ENCODE results near the gene GSTP1.

Gene GSTP1

DNA sequence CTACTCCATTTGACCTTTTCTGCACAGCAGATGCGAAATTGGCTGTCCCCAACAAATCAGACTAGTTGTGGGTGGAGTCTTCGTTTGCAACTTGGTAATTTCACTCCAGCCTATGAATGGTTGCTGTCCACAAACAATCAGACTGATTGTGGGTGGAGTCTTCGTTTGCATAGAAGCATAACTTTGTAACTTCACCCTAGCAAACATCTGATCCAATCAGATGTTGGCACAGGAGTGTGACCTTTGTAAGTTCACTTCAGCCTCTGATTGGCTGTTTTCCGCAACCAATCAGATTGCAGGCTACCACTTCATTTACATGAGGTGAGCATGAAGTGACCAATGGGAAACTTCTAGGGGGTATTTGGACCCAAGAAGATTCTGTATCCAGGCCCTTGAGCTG lies 44.1 kb upstream of the GSTP1 start:
- no peak for TF ChIP-seq CTCF (conservative IDR thresholded peaks at IDR 0.05; ENCODE audit: low read depth)
- DNase-seq (ENCODE audit: low spot score), result no peak
- CTCF ChIA-PET, result interaction anchor here (0.5 kb wide), 1 partner anchor 166 kb away, joined by 3 read pairs; the partner anchor contains the start of gene CLCF1
- POLR2A ChIA-PET (ENCODE audit: low non-redundant PET), result no interaction called here
- no peak overlapping the region for H3K27ac ChIP-seq

GRCh38 chr11:67541198-67541597 lies 42.4 kb upstream of the GSTP1 start:
- TF ChIP-seq CTCF (conservative IDR thresholded peaks at IDR 0.05; ENCODE audit: low read depth), result no peak
- no peak for DNase-seq (ENCODE audit: low spot score)
- no peak overlapping the region for H3K27ac ChIP-seq
- POLR2A ChIA-PET (ENCODE audit: low non-redundant PET), result no interaction called here
- CTCF ChIA-PET, result interaction anchor here (0.6 to 0.9 kb wide), 2 partner anchors 31 to 1882 kb away, joined by 3 to 4 read pairs; no protein-coding TSS in a partner anchor

DNA sequence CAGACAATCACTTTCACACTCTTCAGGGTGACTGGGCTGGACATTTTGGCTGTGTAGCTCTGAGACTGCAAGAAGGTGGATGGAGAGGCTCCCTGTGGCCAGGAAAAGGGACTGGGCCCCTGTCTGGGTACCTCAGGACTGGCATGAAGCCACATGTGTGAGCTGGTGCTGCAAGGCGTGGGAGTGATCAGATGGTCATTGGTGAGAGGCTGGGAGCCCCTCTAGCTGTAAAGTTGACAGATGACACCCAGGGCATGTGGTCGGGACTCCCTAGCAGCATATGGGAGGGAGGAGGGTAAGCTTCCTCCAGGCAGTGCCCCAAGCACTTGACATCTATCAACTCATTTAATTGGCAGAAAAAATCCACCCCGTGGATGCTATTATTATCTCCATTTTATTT lies 41.4 kb upstream of the GSTP1 start:
- POLR2A ChIA-PET (ENCODE audit: low non-redundant PET), result no interaction called here
- CTCF ChIA-PET, result no interaction called here
- no peak for TF ChIP-seq CTCF (conservative IDR thresholded peaks at IDR 0.05; ENCODE audit: low read depth)
- no peak for DNase-seq (ENCODE audit: low spot score)
- H3K27ac ChIP-seq, result no peak overlapping the region

- CTCF ChIA-PET, result no interaction called here
- TF ChIP-seq CTCF (conservative IDR thresholded peaks at IDR 0.05; ENCODE audit: low read depth), result no peak
- H3K27ac ChIP-seq, result no peak overlapping the region
- no peak for DNase-seq (ENCODE audit: low spot score)
- POLR2A ChIA-PET (ENCODE audit: low non-redundant PET), result no interaction called here
Measured at GRCh38 chr11:67542971-67543370, 40.6 kb upstream of the GSTP1 start.

DNA sequence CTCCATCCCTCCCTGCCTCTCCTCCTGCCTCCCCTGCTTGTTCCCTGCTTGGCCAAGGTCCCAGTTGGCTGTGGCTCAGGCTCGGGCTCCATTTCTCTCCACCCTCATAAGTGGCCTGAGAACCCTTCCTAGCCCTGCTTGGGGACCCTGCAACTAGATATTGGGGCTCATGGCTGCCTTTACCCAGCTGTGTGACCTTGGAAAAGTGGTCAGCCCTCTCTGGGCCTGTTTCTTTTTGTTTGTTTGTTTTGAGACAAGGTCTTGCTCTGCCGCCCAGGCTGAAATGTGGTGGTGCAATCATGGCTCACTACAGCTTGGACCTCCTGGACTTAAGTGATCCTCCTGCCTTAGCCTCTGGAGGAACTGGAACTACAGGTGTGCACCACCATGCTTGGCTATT lies 40.0 kb upstream of the GSTP1 start:
- H3K27ac ChIP-seq, result peak overlapping the region; percentile 45; the same call in 1 of the 2 replicates
- ChIA-PET POLR2A (ENCODE audit: low non-redundant PET) (no interaction called here), CTCF (no interaction called here)
- DNase-seq (ENCODE audit: low spot score), result no peak
- TF ChIP-seq CTCF (conservative IDR thresholded peaks at IDR 0.05; ENCODE audit: low read depth), result no peak

GRCh38 chr11:67544616-67545242 lies 38.9 kb upstream of the GSTP1 start:
- H3K27ac ChIP-seq, result peak overlapping the region; percentile 45
- no peak for TF ChIP-seq CTCF (conservative IDR thresholded peaks at IDR 0.05; ENCODE audit: low read depth)
- POLR2A ChIA-PET (ENCODE audit: low non-redundant PET), result no interaction called here
- CTCF ChIA-PET, result no interaction called here
- DNase-seq (ENCODE audit: low spot score), result no peak
